Heart right ventricle (tissue), 16 donors: Measurements from ENCODE around the gene NAT8L. TPM values are rescaled to one million over a fixed set of nuclear protein-coding genes. Genes with fewer than 3 reads are reported as not detected.

Source experiments
- ATAC-seq, 8 donors: fragments of 200-7000 bp; cut with Tn5 transposase; one replicate each; pipeline ENCODE4 v1.9.1; 2020; ENCODE audit warnings: mild to moderate bottlenecking in 8 of 8, moderate library complexity in 8 of 8, moderate number of reproducible peaks in 1 of 8
- DNase-seq, 2 donors: peaks; one replicate each; pipeline ENCODE4 v3.0.0-alpha.2; 2020
- H3K27ac ChIP-seq, 10 donors: fragments of 200-600 bp; sonication (generic) in 2 of 10; one replicate each; pipeline versions ENCODE4 v1.5.0 to v1.8.0; 2020 to 2022; ENCODE audit warnings: mild to moderate bottlenecking in 3 of 10
- H3K27me3 ChIP-seq, 7 donors: fragments of 200-600 bp; one replicate each; pipeline ENCODE4 v1.8.0; 2021 to 2022; ENCODE audit warnings: mild to moderate bottlenecking in 2 of 7
- H3K36me3 ChIP-seq, 9 donors: fragments of 200-600 bp; sonication (generic) in 1 of 9; one replicate each; pipeline versions ENCODE4 v1.5.0 to v1.8.0; 2020 to 2022; ENCODE audit warnings: mild to moderate bottlenecking in 2 of 9
- H3K4me1 ChIP-seq, 9 donors: fragments of 200-600 bp; sonication (generic) in 1 of 9; one replicate each; pipeline versions ENCODE4 v1.5.0 to v1.8.0; 2020 to 2022; ENCODE audit warnings: mild to moderate bottlenecking in 4 of 9
- H3K4me3 ChIP-seq, 10 donors: fragments of 200-600 bp; sonication (generic) in 2 of 10; one replicate each; pipeline versions ENCODE4 v1.5.0 to v1.8.0; 2020 to 2022; ENCODE audit warnings: mild to moderate bottlenecking in 7 of 10, moderate library complexity in 2 of 10
- H3K9me3 ChIP-seq, 11 donors: fragments of 200-600 bp in 10 of 11; sonication (generic) in 2 of 11; one replicate each; pipeline versions ENCODE4 v1.5.0 to v1.8.0; 2013 to 2022; ENCODE audit warnings: mild to moderate bottlenecking in 2 of 11, control low read depth in 1 of 11, moderate library complexity in 1 of 11
- WGBS, 2 donors: extraction: QIAGEN DNeasy Blood & Tissue Kit; methylation state at CpG; one replicate each; pipeline ENCODE4 v1.1.7; 2013; ENCODE audit warnings: inconsistent platforms in 1 of 2; 5-methylcytosine and 5-hydroxymethylcytosine counted together
- intact Hi-C, 10 donors: fragments of 100-400 bp; cut with DNase I; formaldehyde crosslinking; loops; one replicate each; pipeline versions ENCODE4 v1.11.1 to v1.14.2; 2022
- polyA plus RNA-seq, 2 donors: library from polyadenylated mRNA; stranded (reverse); fragments of 200-250 nt; gene quantifications; one replicate each; pipeline ENCODE4 v1.2.3, GENCODE V29; 2013
- total RNA-seq, 10 donors: library from RNA; stranded (reverse); fragmentation: NEBNext Ultra II Directional in 3 of 10; extraction: Animal tissue kit (Norgen Biotek cat#: 25700) in 3 of 10; gene quantifications; one replicate each; pipeline versions ENCODE4 v1.2.1 to v1.2.4, GENCODE V29; 2021 to 2023
- TF ChIP-seq, protein P1 (sequence below), 9 donors: fragments of 200-600 bp; sonication (generic) in 2 of 9; IDR thresholded peaks; one replicate each; pipeline versions ENCODE4 v1.5.0 to v1.8.0; 2021 to 2022; ENCODE audit warnings: antibody characterized with exemption in 9 of 9, mild to moderate bottlenecking in 5 of 9, moderate library complexity in 1 of 9
- donor health status: Arrhythmogenic right ventricular cardiomyopathy.
- donor health status: ischemic (EF 13 %, LVEDD 7.1; RV severe dilation, severe dysfunction).
- donor health status: healthy with polysubstance abuse.
- donor health status: DM: no; HTN: yes; CAD: no.
- donor health status: DM: no; HTN: no; CAD: no.
- donor health status: ischemic (EF 25% LVEDD 6.9; RV normal size, moderate dysfunction).
- donor health status: ischemic (EF 25% LVEDD 5.7; RV mildly dilated, moderate dysfunction).
- donor health status: healthy.
- donor health status: DM: yes; HTN: yes; CAD: no.
- donor health status: Ischemic cardiomyopathy.
- donor health status: ischemic (EF 35%, LVEDD 5.7; RV mildly dilated, moderate dysfunction).
- donor health status: nonischemic (EF 11% LVEDD 7.7; RV severe dilation, severe dysfunction).
- donor health status: DM: yes; HTN: yes; CAD: no.
- donor health status: PGD.
- donor health status: ischemic (EF 29% LVEDD 5.4; RV normal size, mild dysfunction).
- donor health status: nonischemic (EF 23%, LVEDD 6.1; RV moderate dilation, normal function).

Gene NAT8L
- total and polyA plus RNA-seq, 12 donors = 0.12 to 1.4 (median 0.37) TPM

DNA sequence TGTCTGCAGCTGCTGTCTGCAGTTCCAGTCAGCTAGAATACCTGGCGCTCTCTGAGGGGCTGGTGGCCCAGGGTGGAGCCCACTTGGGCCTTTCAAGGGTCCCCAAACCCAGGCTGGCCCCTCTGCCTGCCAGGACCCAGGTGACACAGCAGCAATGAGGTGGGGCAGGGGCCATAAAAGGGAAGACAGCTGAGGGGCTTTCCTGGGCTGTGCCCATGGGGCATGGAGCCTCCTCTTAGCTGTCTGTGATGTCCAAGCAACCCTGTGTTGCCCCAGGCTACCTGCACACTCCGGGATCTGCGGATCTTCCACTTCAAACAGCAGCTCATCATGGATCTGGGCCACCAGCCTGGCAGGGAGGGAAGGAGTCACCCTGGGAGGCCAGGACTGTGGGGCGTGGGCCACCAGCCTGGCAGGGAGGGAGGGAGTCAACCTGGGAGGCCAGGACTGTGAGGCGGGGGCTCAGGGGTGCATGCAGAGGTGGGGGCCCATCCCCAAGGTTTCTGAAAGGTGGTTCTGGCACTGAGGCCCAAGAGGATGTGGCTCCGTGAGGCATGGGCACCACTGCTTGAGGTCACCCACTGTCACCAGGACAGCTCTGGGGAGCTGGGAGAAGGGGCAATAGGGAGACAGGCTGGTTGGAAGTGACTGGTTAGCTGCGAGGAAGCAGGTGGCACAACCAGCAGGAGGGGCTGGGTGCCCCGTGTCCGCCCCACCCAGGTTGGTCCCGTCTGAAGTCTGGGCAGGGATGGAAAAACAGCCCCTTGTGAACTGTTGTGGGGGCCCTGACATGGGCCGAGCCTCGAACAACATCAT is 16.3 kb downstream of the NAT8L start:
- ATAC-seq (no peak), DNase-seq (no peak)
- WGBS, 2 donors = 91 to 95% methylated on average over 12 of the region's 12 CpGs
- Histone ChIP-seq H3K4me1 (no peaks in the 10 kb centered on the region), H3K36me3 (no peaks in the 10 kb centered on the region), H3K27me3 (peaks cover 0 to 5% (median 0%) of the 10 kb centered on the region in 7 donors), H3K27ac (no peak overlapping the region), H3K4me3 (no peak overlapping the region), H3K9me3 (no peaks in the 10 kb centered on the region)
- TF ChIP-seq, protein P1, sequence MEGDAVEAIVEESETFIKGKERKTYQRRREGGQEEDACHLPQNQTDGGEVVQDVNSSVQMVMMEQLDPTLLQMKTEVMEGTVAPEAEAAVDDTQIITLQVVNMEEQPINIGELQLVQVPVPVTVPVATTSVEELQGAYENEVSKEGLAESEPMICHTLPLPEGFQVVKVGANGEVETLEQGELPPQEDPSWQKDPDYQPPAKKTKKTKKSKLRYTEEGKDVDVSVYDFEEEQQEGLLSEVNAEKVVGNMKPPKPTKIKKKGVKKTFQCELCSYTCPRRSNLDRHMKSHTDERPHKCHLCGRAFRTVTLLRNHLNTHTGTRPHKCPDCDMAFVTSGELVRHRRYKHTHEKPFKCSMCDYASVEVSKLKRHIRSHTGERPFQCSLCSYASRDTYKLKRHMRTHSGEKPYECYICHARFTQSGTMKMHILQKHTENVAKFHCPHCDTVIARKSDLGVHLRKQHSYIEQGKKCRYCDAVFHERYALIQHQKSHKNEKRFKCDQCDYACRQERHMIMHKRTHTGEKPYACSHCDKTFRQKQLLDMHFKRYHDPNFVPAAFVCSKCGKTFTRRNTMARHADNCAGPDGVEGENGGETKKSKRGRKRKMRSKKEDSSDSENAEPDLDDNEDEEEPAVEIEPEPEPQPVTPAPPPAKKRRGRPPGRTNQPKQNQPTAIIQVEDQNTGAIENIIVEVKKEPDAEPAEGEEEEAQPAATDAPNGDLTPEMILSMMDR (IDR thresholded peaks at IDR 0.05) = no peak
- intact Hi-C loops = no loop called here

DNA sequence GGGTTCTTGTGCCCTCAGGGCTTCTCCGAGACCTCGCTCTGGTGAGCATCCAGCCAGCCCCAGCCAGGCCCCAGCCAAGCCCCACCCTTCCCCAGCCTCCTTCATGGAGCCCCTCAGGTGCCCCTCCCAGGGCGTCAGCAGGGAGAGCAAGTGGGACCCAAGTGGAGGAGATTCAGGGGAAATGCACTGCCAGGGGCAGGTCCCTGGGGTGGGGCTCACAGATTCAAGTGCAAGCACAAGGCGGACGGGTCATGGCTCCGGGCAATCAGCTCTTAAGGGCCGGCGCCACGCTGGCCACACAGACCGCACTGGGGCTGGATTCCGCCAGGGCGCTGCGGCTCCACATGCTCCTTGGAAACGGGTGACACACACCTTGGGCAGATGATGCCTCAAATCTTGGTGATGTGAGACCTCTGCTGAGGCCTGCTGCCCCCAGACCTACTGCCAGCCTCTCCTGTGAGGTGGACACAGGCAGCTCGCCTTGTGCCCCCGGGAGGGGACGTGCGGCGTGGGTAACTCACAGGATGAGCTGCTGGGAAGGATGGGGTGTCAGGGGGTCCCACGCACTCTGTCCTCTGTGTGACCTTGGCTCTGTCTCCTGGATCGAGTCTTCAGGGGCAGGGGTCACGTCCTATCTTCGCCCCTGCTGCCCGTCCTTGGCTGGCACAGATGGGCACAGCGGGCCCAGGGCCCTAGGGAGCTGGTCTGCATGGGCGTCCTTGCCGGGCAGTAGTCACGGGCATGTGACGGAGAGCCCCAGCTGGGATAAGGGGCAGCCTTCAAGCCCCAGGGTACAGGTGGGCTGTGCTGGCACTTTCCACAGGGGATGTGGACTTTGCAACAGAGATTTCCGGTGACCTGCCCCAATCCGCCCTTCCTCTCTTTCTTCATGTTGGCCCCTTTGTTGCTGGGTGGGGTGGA is 17.1 kb downstream of the NAT8L start:
- peaks cover 0 to 4% (median 0%) of the 10 kb centered on the region in 7 donors for H3K27me3 ChIP-seq
- intact Hi-C loops = no loop called here

DNA sequence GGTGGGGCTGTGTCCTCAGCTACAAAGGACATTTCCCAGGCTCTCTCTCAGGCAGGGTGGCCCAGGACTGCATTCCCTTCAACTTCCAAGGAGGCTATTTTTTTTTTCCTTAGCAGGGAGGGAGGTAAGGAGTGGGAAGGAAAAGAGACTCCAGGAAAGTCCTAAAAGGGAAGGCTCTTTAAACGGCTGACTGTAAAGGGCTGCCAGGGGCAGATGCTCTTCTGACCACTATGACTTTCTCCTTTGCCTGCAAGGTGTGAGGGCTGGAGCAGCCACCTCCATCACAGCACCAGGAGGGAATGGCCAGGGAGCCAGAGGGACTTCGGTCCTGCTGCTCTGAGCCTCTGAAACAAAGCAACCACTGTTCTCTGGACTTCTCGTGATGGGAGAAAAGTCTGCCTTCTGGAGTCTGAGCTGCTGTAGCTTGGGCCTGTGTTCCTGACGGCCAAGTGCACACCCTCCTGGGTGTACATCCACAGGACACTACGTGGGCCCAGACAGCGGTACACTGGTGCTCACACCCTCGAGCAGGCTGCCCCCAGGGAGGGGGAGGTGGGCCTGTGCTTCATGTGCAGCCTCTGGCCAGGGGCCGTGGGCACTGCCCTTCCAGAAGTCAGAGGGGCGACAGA is 17.9 kb downstream of the NAT8L start:
- no peaks in the 10 kb centered on the region for H3K9me3 ChIP-seq
- no peak overlapping the region for H3K4me3 ChIP-seq
- H3K36me3 ChIP-seq = no peaks in the 10 kb centered on the region
- intact Hi-C loops = no loop called here
- DNase-seq (no peak), ATAC-seq (peak in 1 of 8 donors; percentile 30)
- H3K27me3 ChIP-seq = no peaks in the 10 kb centered on the region
- no peaks in the 10 kb centered on the region for H3K4me1 ChIP-seq
- TF ChIP-seq, protein P1 (IDR thresholded peaks at IDR 0.05) = no peak
- 78 to 83% methylated on average over 9 of the region's 9 CpGs for WGBS, 2 donors
- no peak overlapping the region for H3K27ac ChIP-seq

More for the DNA sequence above, 17.1 kb downstream of the NAT8L start:
- 90 to 92% methylated on average over 31 of the region's 31 CpGs for WGBS, 2 donors
- Histone ChIP-seq H3K36me3 (no peaks in the 10 kb centered on the region), H3K27ac (no peak overlapping the region), H3K4me1 (no peaks in the 10 kb centered on the region), H3K4me3 (no peak overlapping the region), H3K9me3 (no peaks in the 10 kb centered on the region)
- ATAC-seq = peak in 3 of 8 donors; percentile 8 to 20 (median 18)
- TF ChIP-seq, protein P1 (IDR thresholded peaks at IDR 0.05) = no peak
- DNase-seq = no peak
